GM21723 (cell line): ENCODE measurements around the gene MRPL58.
A peak's percentile ranks its signal among the peaks of the same experiment; 100 is the strongest.
"Not testable (repeated sequence)": the region's sequence is repeated elsewhere in the genome, so short reads cannot be mapped to it uniquely, and the experiment has no call there.

ENCODE experiments used
- ATAC-seq: cut with Tn5 transposase; IDR thresholded peaks from one replicate; pipeline ENCODE4 v1.9.1; 2021; ENCODE audit warnings: mild to moderate bottlenecking, moderate library complexity; ENCODE audit not compliant: unreplicated experiment

Gene MRPL58

DNA sequence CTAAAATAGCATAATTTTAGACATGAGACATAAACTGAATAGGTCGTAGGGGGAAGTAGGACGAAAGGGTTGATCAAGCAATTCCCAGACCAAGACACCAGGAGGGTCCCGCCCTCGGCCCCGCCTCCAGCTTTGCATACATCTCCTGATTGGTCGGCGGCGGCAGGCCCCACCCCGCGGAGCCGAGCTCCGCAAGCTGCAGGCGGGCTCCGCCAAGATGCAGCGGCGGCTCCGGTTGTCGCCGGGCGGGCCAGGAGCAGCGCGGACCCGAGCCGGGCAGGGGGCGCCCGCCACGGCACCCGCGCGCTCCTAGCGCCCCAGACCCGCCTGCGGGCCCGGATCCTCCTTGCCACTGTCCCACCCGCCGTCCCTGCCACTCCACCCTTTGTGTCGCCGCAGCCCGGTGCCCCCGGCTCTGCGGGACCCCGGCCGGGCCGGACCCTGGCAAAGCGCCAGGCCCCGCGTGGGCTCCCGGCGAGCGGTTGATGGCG is 25.0 kb upstream of the MRPL58 start, which contains the start of gene CDR2L:
TSS of gene CDR2L (plus strand) at position 215 of the 491 bp plus-strand sequence. CDS start 412 bp downstream, outside the sequence.
- peak; percentile 92 for ATAC-seq

DNA sequence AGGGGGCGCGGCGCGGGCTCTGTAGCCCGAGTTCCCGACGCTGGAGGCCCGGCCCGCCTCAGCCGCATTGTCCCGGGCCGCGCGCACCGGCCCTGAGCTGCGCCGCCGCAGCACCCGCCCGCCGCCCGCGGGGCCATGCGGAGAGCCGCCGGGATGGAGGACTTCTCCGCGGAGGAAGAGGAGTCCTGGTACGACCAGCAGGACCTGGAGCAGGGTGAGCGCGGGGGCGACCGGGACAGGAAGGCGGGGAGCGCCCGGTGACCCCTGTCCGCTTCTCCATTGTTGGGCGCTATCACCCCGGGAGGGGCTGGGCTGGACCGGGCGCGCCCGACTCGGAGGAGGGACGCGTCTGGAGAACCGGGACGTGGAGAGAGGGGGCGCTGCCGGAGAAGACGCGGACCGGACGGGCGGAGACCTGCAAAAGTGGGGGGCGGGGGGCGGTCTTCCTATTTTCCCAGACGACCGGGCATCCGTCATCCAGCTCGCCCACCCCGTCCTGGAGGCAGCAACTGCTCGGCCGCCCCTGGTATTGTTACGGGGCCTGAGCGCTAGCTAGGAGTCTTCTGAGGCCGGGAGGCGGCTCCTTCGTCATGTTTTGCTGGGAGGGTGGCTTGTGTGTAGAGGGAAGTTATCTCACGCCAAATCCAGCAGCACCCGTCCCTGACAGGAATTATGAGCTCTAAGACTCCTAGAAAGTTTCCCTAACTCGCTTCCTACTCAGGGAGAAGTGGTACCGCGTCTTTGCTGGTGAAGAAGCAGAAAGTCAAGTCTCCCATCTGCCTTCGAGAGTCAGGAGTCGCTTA is 24.4 kb upstream of the MRPL58 start:
- peak; percentile 53 for ATAC-seq

DNA sequence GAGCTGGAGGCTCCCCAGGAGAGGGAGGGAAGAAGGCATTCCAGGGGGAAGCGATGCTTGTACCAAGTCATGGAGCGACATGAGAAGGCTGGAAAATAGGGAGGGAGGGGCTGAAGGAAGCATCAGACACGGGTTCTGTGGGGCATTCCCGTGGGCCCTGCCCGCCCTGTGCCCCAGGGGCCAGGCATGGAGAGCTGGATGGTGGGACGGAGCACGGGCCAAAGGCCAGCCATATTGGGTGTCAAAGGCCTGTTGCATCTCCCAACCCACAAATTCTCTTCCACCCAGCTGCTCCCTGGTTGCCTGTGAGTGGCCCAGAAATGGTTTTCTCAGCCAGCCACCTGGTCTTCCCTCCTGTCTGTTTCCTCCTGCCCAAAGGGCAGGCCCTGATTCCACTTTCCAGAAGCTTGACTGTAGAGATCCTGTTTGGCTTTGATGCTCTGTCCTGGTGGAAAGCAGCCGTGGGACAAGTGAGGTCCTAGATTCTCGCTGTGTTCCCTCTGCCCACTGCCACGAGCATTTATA is 21.8 kb upstream of the MRPL58 start:
- ATAC-seq: no peak

DNA sequence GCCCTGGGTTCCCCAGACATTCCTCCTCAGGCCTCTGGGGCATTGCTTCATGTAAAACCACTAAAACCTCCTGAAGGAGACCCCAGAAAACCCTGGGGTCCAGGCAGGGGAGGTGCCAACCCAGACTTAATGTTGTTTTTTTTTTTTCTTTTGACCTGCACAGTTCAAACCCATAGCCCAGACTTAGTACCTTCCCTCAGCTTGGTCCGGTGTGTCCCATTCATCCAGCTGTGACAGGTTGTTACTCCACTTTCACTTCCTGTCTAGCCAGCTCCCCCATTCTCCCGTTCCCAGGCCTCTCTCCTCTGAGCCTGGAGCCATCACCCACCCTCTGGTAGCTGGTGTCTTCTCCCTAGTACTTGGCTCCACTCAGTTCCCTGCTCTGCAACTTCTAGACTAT is 20.2 kb upstream of the MRPL58 start:
- ATAC-seq: no peak

DNA sequence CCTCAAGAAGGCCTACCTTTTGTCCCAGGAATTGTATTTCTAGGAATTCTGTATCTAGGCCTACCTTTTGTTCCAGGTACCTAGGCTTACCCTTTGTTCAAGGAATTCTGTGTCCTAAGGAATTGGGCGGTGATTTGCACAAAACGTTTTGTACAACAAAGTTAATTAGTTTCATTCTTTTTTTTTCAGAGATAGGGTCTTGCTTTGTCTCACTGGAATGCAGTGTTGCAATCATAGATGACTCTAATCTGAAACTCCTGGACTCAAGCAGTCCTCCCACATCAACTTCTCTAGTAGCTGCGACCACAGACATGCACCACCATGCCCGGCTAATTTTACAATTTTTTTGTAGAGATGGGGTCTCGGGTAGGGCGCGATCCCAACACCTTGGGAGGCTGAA is 18.0 kb upstream of the MRPL58 start:
- no peak for ATAC-seq

DNA sequence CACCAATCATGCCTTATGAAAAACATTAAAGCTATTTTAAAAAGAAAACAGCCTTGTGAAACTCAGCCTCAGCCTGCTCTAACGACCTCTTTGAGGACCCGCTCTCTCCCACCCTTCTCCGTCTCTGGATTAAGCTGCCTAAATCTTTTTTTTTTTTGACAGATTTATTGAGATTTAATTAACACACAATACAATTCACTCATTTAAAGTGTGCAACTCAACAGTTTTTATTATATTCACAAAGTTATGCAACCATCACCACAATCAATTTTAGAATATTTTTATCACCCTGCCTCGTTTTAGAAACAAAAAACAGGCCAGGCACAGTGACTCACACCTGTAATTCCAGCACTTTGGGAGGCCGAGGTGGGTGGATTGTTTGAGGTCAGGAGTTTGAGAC is 16.6 kb upstream of the MRPL58 start:
- no peak for ATAC-seq

DNA sequence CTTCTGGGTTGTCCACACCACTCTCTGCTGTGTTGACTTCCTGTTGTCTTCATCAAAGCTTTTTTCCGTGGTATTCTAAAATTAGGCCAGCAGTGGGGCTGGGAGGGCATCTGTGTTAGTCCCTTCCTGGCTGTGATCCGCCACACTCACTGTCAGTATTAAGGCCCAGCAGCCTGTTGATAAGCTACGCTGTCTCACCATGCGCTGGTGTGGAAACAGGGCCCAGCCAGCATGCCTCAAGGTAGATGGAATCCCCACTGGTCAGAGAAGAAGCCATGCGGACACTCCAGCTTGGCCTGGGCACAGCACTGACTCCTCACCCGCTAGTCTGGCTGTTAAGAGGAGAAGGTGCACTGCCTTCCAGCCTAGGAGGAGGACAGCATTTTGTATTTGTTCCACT is 13.7 kb upstream of the MRPL58 start:
- no peak for ATAC-seq

DNA sequence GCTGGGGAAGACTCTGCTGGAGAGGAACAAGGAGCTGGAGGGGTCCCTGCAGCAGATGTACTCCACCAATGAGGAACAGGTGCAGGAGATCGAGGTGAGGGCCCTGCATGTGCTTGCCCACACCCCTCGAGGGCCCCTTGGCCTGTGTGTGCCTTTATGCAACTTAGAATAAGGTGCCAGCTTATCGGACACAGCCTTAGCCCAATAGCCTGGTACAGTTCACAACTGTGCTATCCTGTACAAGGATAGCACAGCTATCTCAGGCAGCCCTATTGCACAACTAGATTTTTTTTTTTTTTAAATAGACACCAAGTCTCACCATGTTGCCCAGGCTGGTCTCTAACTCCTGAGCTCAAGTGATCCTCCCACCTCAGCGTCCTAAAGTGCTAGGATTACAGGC is 12.9 kb upstream of the MRPL58 start:
- no peak for ATAC-seq

DNA sequence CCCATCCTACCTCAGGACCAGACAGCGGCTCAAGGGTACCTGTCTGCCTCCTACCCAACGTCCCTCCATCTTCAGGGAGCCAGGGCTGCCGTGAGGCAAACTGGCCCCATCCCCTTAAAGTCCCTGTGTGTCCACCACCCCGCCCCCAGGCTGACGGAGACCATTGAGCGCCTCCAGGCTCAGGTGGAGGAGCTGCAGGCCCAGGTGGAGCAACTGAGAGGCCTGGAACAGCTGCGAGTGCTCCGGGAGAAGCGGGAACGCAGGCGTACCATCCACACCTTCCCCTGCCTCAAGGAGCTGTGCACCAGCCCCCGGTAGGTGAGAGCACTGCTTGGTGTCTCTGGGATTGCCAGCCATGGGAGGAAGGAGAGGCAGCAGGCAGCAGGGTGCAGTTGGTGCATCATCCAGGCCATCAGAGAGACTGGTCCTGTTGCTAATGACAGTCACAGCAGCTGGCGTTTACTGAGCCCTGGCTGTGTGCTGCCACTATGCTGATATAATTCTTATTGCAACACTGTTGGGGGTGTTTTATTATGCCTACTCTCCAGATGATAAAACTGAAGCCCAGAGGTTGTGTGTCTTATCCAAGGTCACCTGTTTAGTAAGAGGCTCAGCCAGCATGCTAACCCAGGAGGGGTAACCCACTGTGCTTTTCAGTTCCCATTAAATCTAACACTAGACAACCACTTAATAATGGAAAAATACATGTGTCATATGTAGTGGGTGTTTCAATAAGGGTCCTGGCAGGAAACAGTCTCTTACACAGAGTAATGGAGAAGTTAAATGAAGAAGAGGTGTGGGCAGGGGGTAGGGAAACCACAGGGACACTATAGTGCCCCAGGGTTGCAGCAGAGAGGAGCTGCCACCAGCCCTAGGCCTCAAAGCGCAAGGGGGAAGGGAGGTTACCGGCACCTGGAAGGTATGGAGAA is 10.3 kb upstream of the MRPL58 start:
- ATAC-seq: no peak

DNA sequence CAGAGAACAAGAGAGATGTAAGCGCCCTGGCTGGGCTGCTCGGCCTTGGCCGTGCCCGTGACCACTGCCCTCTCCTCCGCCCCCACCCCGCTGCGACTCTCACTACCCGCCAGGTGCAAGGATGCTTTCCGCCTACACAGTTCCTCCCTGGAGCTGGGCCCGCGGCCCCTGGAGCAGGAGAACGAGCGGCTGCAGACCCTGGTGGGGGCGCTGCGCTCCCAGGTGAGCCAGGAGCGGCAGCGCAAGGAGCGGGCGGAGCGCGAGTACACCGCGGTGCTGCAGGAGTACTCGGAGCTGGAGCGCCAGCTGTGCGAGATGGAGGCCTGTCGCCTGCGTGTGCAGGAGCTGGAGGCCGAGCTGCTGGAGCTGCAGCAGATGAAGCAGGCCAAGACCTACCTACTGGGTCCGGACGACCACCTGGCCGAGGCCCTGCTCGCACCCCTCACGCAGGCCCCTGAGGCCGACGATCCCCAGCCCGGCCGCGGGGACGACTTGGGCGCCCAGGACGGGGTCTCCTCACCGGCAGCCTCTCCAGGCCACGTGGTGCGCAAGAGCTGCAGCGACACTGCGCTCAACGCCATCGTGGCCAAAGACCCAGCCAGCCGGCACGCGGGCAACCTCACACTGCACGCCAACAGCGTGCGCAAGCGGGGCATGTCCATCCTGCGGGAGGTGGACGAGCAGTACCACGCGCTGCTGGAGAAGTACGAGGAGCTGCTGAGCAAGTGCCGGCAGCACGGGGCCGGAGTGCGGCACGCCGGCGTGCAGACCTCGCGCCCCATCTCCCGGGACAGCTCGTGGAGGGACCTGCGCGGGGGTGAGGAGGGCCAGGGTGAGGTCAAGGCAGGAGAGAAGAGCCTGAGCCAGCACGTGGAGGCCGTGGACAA is 9.2 kb upstream of the MRPL58 start:
- ATAC-seq: no peak

DNA sequence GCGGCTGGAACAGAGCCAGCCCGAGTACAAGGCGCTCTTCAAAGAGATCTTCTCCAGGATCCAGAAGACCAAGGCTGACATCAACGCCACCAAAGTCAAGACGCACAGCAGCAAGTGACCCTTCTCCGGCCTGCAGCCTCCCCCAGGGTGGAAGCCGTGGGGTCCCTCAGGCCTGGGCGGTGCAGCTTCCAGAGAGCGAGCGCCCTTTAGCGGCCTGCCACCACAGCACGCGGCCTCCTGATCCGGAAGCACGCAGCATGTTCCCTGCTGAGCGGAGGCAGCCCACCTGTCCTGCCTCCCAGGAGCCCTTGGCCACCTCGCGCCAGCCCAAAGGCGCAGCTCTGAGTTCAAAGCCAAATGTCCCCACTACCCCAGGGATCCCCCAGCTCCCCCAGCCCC is 8.5 kb upstream of the MRPL58 start:
- ATAC-seq: no peak

DNA sequence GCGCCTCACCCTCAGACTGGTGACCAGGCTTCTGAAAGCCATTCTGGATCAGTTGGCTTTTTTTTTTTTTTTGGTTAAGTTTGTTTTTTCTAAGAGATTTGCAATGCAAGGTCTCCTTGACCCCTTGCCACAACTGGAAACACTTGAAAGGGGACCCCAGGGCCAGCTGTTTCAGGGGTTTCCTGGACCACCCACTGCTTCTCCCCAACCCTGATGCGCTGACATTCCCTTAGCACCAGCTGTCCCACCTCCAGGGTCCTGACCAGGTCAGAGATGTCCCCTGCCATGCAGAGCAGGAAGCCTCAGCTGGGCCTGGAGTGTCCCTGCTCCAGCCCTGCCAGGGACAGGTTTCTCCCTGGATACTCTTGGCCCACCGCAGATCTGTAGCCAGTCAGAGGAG is 8.1 kb upstream of the MRPL58 start:
- ATAC-seq: no peak

DNA sequence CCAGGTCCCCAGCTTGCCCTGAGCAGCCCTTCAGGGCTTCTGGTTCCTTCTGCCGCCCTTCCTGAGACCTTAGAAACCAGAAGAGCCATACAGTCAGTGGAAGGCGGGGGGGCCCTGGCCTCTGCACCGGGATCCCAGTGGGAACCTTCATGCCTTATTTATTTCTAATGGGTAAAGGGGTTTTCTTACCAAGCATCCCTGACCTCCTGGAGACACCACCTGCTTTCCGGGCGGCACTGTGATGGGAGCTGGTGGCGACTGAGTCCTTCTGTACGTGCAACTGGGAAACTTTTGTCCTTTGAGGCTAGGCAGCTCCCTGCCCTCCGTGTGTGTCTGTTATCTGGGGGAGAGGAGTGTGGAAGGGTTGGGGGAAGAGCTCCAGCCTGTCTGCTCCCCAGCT is 7.2 kb upstream of the MRPL58 start:
- ATAC-seq: no peak

DNA sequence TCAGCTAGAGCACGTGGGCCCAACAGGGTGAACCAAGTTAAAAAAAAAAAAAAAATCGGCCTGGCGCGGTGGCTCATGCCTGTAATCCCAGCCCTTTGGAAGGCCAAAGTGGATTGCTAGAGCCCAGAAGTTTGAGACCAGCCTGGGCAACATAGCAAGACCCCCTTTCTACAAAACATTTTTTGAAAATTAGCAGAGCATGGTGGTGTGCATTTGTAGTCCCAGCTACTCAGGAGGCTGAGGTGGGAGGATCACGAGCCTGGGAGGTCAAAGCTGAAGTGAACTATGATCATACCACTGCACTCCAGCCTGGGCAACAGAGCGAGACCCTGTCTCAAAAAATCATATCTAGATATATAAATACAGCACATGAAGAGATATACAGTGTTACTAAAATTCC is 6.4 kb upstream of the MRPL58 start:
- ATAC-seq: not testable (repeated sequence)

DNA sequence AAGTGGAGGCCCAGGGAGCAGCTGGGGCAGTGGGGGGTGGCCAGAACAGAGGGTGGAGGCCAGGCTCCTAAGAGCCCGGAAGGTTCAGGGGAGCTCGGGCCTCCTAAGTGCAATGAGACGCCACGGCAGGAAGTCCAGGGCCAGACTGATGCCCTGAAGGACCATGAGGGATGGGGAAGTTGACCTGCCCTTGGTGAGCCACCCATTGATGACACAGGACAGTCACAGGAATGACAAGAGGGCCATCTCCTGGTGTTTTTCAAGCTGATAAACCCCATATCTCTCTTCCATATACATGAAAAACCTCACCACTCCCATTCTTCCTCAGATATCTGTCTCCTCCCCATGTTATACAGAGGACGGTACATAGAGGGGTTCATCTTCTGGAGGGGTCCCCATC is 5.8 kb upstream of the MRPL58 start:
- ATAC-seq: no peak

DNA sequence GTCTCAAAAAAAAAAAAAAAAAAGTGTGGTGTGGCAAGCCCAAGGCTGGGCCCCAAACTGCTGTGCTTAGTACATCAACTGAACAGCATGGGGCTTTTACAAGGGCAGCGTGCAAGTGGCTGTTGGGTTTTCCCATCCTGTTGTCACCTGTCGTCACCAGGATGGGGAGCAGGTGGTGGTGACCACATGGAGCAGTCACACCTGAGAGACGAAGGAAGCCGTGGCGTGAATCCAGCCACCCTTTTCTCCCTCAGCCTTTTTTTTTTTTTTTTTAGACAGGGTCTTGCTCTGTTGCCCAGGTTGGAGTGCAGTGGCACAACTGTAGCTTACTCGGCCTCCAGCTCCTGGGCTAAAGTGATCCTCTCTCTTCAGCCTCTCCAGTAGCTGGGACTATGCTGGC is 4.1 kb upstream of the MRPL58 start:
- ATAC-seq: no peak

DNA sequence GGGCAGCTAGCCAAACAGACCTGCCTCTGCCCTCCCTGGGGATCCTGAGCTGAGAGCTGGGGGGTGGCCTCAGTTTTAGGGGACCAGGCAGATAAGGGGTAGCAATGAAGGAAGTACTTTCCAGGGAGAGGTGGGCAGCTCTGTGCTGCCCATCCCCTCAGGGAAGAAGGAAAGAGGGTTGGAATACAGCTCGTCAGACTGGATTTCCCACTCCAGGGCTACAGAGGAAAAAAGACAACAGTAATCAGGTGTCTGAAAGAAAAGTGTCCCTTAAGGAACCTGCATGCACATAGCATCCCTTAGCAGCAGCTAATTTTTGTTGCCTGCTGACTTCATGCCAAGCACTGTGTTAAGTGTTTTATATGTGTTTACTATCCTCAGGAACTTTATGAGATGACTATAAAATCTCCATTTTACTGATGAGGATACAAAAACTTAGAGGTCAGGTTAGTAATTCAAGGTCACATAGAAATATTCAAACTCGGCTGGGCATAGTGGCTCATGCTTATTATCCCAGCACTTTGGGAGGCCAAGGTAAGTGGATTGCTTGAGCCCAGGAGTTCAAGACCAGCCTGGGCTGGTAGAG is 3.2 kb upstream of the MRPL58 start:
- ATAC-seq: no peak

DNA sequence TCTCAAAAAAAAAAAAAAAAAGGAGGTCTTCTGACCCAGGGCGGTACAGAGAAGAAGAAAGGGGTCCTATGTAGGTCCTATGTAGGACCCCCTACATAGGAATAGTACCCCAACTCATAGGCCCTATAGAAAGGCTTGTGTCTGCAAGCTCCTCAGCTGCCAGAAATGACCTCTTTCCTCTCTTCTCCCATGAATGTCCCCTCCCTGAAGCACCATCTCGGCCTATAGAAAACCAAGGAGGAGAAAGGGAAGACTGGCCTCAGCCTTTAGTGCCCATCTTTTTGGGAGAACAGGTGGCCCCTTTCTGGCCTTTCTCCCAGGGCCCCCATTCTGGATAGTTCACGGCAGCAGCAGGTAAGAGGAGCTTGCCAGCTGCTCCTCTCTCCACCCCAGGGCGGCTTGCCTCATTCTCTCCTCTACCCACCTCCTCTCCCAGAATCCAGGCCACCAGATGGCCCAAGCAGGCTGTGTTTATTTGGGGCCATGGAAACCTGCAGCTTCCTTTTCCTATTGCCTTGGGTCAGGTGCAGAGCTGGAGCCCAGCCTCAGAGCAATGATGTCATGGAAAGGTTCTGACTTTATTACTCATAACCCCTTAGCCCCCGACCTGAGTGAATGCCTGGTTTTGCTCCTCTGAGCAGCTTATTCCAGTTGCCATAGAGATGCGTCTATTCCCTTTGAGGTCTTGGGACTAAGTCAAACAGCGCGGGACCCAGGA is 1.6 kb upstream of the MRPL58 start:
- ATAC-seq: no peak

DNA sequence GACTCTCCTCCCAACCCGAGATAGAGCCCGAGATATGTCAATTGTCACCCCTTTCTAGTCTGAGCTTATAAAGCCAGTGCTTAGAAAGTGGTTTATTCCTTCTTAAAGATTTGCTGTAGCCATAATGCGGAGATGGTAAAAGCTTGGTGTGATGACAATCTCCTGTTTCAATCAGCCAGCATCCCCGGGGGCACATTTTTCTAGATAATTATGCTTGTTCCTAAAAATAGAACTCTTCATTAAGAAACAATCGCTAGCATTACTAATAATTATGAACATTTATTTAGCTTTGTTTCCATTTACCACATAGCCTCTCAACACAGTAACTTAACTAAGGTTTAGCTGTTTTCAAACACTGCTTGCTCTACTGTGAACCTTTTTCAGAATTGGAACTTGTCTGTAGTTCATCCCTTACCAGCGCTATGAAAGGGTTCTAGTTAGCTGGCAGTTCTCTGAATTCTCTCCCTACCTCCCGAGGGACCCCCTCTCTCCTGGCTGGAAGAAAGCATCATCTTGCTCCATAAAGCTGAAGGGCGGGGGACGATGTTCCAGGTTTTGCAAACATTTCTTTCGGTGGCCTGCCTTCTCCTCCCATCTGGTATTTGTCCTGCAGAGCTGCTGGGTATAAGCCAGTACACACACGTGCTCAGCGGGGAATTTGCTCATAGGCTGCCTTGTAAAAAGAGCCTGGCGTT is 922 bp upstream of the MRPL58 start:
- ATAC-seq: no peak
